GM21528 (cell line): ENCODE results near the gene DLGAP1.
"Not testable (repeated sequence)": the region's sequence is repeated elsewhere in the genome, so short reads cannot be mapped to it uniquely, and the experiment has no call there.

ENCODE experiments used
- ATAC-seq: cut with Tn5 transposase; IDR thresholded peaks from one replicate; pipeline ENCODE4 v1.9.1; 2021; ENCODE audit warnings: mild to moderate bottlenecking, moderate library complexity; ENCODE audit not compliant: unreplicated experiment, low FRiP score

Gene DLGAP1

GRCh38 chr18:3603421-3604234 lies 851.5 kb downstream of the DLGAP1 start:
- no peak for ATAC-seq

- ATAC-seq = not testable (repeated sequence)
Observed at GRCh38 chr18:3601106-3601755, 853.9 kb downstream of the DLGAP1 start.

GRCh38 chr18:3599861-3600260 lies 855.2 kb downstream of the DLGAP1 start:
- ATAC-seq = no peak

GRCh38 chr18:3599195-3599594 lies 855.9 kb downstream of the DLGAP1 start:
- no peak for ATAC-seq

- no peak for ATAC-seq
Observed at GRCh38 chr18:3598581-3598980, 856.5 kb downstream of the DLGAP1 start.

GRCh38 chr18:3597409-3598357 lies 857.4 kb downstream of the DLGAP1 start:
- no peak for ATAC-seq

- peak; percentile 26 for ATAC-seq
Observed at GRCh38 chr18:3596637-3597384, 858.3 kb downstream of the DLGAP1 start.

- ATAC-seq = no peak
Observed at GRCh38 chr18:3596324-3596636, 858.8 kb downstream of the DLGAP1 start.

GRCh38 chr18:3595369-3596273 lies 859.5 kb downstream of the DLGAP1 start:
- peak; percentile 35 for ATAC-seq

- ATAC-seq = no peak
Observed at GRCh38 chr18:3594760-3595368, 860.2 kb downstream of the DLGAP1 start.

GRCh38 chr18:3593904-3594759 lies 861.0 kb downstream of the DLGAP1 start:
- peak; percentile 60 for ATAC-seq

GRCh38 chr18:3593381-3593903 lies 861.7 kb downstream of the DLGAP1 start:
- peak; percentile 6 for ATAC-seq

GRCh38 chr18:3592864-3593263 lies 862.2 kb downstream of the DLGAP1 start:
- no peak for ATAC-seq

- no peak for ATAC-seq
Observed at GRCh38 chr18:3590096-3590630, 864.9 kb downstream of the DLGAP1 start.

- peak; percentile 33 for ATAC-seq
Observed at GRCh38 chr18:3585656-3586509, 869.2 kb downstream of the DLGAP1 start.

- no peak for ATAC-seq
Observed at GRCh38 chr18:3584897-3585460, 870.1 kb downstream of the DLGAP1 start.
